Spleen (tissue), 11 donors: ENCODE data around the gene FBXL16. TPM values are rescaled to one million over a fixed set of nuclear protein-coding genes. Genes with fewer than 3 reads are reported as not detected.

Experiments
- DNase-seq: peaks from one replicate; pipeline ENCODE4 v3.0.0-alpha.2; 2020
- H3K27ac ChIP-seq, 8 donors: fragments of 200-600 bp; sonication (generic) in 7 of 8; 1 replicate in 4 of 8; 2 replicates in 4 of 8; pipeline versions ENCODE4 v1.5.0 to v1.8.0; 2016 to 2021; ENCODE audit warnings: inconsistent platforms in 4 of 8, mild to moderate bottlenecking in 4 of 8, moderate library complexity in 1 of 8
- H3K27me3 ChIP-seq, 7 donors: fragments of 200-600 bp; sonication (generic) in 6 of 7; replicated peaks in 1 of 7; 1 replicate in 4 of 7; 2 replicates in 3 of 7; pipeline versions ENCODE4 v1.5.0 to v1.8.0; 2016 to 2021; ENCODE audit warnings: inconsistent platforms in 3 of 7, mild to moderate bottlenecking in 1 of 7
- H3K36me3 ChIP-seq, 6 donors: fragments of 200-600 bp; sonication (generic) in 5 of 6; 1 replicate in 4 of 6; 2 replicates in 2 of 6; pipeline versions ENCODE4 v1.5.0 to v1.8.0; 2016 to 2021; ENCODE audit warnings: inconsistent platforms in 2 of 6
- H3K4me1 ChIP-seq, 6 donors: fragments of 200-600 bp; sonication (generic) in 5 of 6; 1 replicate in 3 of 6; 2 replicates in 3 of 6; pipeline versions ENCODE4 v1.5.0 to v1.8.0; 2016 to 2021; ENCODE audit warnings: inconsistent platforms in 3 of 6
- H3K4me3 ChIP-seq, 8 donors: fragments of 200-600 bp; sonication (generic) in 7 of 8; 1 replicate in 4 of 8; 2 replicates in 4 of 8; pipeline versions ENCODE4 v1.5.0 to v1.8.0; 2016 to 2021; ENCODE audit warnings: inconsistent platforms in 4 of 8, mild to moderate bottlenecking in 4 of 8, moderate library complexity in 2 of 8
- H3K9me3 ChIP-seq, 8 donors: fragments of 200-600 bp; sonication (generic) in 7 of 8; 1 replicate in 4 of 8; 2 replicates in 4 of 8; pipeline versions ENCODE4 v1.5.0 to v1.8.0; 2016 to 2021; ENCODE audit warnings: inconsistent platforms in 4 of 8
- POLR2A ChIP-seq, 3 donors: fragments of 450-650 bp; IDR thresholded peaks; one replicate each; pipeline ENCODE4 v1.5.1; 2017; ENCODE audit warnings: antibody characterized with exemption in 3 of 3, mild to moderate bottlenecking in 1 of 3
- POLR2AphosphoS5 ChIP-seq, 3 donors: sonication (generic); formaldehyde crosslinking; IDR thresholded peaks; one replicate each; pipeline ENCODE4 v1.5.1; 2017; ENCODE audit warnings: antibody characterized with exemption in 3 of 3
- WGBS, 5 donors: extraction: QIAGEN DNeasy Blood & Tissue Kit in 3 of 5; methylation state at CpG; one replicate each; pipeline versions ENCODE4 v1.1.5 to v1.1.7; 2013 to 2018; 5-methylcytosine and 5-hydroxymethylcytosine counted together
- intact Hi-C: fragments of 100-400 bp; cut with DNase I; formaldehyde crosslinking; loops from one replicate; pipeline ENCODE4 v1.15.0; 2023; ENCODE audit warnings: low total_unique reads
- polyA plus RNA-seq, 3 donors: library from polyadenylated mRNA; stranded (reverse); fragments of 200-250 nt; gene quantifications; one replicate each; pipeline ENCODE4 v1.2.1, GENCODE V29; 2013
- total RNA-seq, 7 donors: library from RNA; depleted of rRNA in 3 of 7; stranded (reverse); fragments of >200 nt in 3 of 7; fragmentation: NEBNext Ultra II Directional in 4 of 7; extraction: Animal tissue kit (Norgen Biotek cat#: 25700) in 4 of 7; gene quantifications; one replicate each; pipeline versions ENCODE4 v1.1.0 to v1.2.1, GENCODE V29; 2016 to 2021
- TF ChIP-seq, protein P1 (sequence below), 11 experiments: fragments of 200-600 bp in 7 of 11; fragments of 450-650 bp in 4 of 11; sonication (generic) in 4 of 11; IDR thresholded peaks in 8 of 11; conservative IDR thresholded peaks in 3 of 11; 1 replicate in 7 of 11; 2 replicates in 4 of 11; pipeline versions ENCODE4 v1.4.0 to v1.8.0; 2016 to 2021; ENCODE audit warnings: antibody characterized with exemption in 11 of 11, inconsistent platforms in 4 of 11, mild to moderate bottlenecking in 1 of 11
- donor health status: healthy with polysubstance abuse.
- donor health status: DM: no; HTN: no; CAD: no; lungs with moderate emphysema.
- donor health status: DM: no; HTN: no; CAD: no.
- donor health status: Bipolar disorder and iron deficiency.
- donor health status: healthy.
- donor health status: DM: no; HTN: no; CAD: no.
- donor health status: DM: yes; HTN: yes; CAD: no.

The FBXL16 gene
- total and polyA plus RNA-seq, 10 donors: 0.48 to 2.6 (median 1.5) TPM

DNA sequence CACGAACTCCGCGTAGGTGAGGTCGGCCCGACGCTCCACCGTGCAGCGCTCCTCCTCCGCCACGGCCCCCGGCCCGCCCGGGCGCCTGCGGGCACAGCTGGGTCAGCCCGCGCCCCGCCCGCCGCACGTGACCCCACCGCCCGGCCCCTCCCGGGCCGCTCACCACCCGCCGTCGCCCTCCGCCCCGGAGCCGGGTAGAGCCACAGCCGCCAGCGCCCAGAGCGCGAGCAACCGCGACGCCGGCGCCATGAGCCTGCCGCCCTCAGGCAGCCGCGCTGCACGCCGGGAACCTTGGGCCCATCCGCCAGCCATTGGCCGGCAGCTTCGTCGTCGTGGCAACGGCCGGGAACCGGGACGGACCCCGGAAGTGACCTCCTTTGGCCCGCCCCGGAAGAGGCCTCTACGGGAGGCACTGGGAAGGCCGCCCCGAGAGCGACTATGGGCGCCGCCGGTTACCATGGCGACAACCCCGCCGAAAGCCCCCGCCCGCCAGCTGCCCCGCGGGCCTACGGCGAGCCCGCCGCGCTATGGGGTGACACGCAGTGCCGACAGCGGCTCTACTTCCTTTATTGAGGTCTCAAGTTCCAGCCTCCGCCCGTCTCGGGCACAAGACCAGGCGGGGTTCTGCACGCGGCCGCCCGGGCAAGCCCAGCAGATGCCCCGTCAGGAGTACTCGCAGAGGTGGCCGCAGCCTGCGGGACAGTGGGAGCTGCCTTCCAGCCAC lies 21.4 kb downstream of the FBXL16 start, which contains the start of gene JMJD8:
JMJD8 (minus strand) TSS at position 264 of the 724 bp plus-strand sequence; CDS start at position 249, 15 bp downstream.
- WGBS, 5 donors: 2 to 4% (median 3%) methylated on average over 28 to 91 of the region's 91 CpGs
- peaks cover 34 to 87% (median 75%) of the 10 kb centered on the region in 6 donors for H3K4me1 ChIP-seq
- intact Hi-C loops: no loop called here

DNA sequence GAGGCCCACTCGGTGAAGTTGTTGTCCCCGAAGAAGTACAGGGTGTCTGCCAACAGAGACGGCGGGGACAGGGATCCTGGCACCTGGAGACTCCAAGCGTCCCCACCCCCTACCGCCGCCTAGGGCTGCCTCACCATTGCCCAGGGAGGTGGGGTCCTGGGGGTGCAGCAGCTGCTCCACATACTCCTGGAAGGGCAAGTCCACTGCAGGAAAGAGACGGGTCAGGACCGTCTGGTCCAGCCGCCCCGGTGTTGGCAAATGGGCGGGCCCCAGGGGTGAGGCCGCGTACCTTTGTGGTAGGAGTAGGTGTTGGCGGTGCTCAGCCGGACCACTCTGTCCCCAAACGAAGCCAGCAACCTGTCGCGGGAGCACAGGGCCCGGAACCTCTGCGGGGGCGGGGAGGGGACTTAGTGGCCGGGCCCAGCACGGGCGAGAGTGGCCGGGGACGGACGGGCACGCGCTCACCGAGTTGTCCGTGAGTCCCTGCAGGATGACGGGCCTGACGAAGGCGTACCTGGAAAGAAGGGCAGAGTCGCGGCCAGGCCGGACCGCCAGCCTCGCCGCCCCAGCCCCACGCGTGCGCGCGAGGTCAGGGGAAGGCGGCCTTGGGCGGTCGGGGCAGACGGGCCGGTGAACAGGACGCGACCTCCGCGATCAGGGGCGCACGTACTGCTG lies 22.1 kb downstream of the FBXL16 start:
- 24 to 41% (median 26%) methylated on average over 18 to 57 of the region's 57 CpGs for WGBS, 5 donors
- H3K27me3 ChIP-seq: no peaks in the 10 kb centered on the region
- TF ChIP-seq POLR2A (IDR thresholded peaks at IDR 0.05) (no peak), POLR2AphosphoS5 (IDR thresholded peaks at IDR 0.05) (peak in 1 of 3 donors; percentile 31)
- TF ChIP-seq, protein P1, sequence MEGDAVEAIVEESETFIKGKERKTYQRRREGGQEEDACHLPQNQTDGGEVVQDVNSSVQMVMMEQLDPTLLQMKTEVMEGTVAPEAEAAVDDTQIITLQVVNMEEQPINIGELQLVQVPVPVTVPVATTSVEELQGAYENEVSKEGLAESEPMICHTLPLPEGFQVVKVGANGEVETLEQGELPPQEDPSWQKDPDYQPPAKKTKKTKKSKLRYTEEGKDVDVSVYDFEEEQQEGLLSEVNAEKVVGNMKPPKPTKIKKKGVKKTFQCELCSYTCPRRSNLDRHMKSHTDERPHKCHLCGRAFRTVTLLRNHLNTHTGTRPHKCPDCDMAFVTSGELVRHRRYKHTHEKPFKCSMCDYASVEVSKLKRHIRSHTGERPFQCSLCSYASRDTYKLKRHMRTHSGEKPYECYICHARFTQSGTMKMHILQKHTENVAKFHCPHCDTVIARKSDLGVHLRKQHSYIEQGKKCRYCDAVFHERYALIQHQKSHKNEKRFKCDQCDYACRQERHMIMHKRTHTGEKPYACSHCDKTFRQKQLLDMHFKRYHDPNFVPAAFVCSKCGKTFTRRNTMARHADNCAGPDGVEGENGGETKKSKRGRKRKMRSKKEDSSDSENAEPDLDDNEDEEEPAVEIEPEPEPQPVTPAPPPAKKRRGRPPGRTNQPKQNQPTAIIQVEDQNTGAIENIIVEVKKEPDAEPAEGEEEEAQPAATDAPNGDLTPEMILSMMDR (IDR thresholded peaks at IDR 0.05 in 8 of 11, conservative IDR thresholded peaks at IDR 0.05 in 3 of 11): no peak
- intact Hi-C loops: no loop called here
- peaks cover 0 to 56% (median 32%) of the 10 kb centered on the region in 6 donors for H3K36me3 ChIP-seq
- H3K9me3 ChIP-seq: no peaks in the 10 kb centered on the region
- peak overlapping the region; percentile 71 to 93 (median 86) for H3K27ac ChIP-seq
- H3K4me3 ChIP-seq: peak overlapping the region; percentile 56 to 93 (median 74)
- H3K4me1 ChIP-seq: peaks cover 30 to 87% (median 73%) of the 10 kb centered on the region in 6 donors
- no peak for DNase-seq

More for the DNA sequence above, 21.4 kb downstream of the FBXL16 start, which contains the start of gene JMJD8:
- H3K27me3 ChIP-seq: no peaks in the 10 kb centered on the region
- H3K9me3 ChIP-seq: no peaks in the 10 kb centered on the region
- H3K27ac ChIP-seq: peak within 1 kb of the TSS; percentile 71 to 93 (median 86)
- DNase-seq: peak; percentile 100
- H3K36me3 ChIP-seq: peaks cover 0 to 56% (median 32%) of the 10 kb centered on the region in 6 donors
- peak within 1 kb of the TSS; percentile 56 to 93 (median 74) for H3K4me3 ChIP-seq
- TF ChIP-seq, protein P1 (IDR thresholded peaks at IDR 0.05 in 8 of 11, conservative IDR thresholded peaks at IDR 0.05 in 3 of 11): peak in 1 of 11 experiments; percentile 28
- peak; percentile 91 to 95 (median 91) for TF ChIP-seq POLR2AphosphoS5 (IDR thresholded peaks at IDR 0.05)
- peak in 2 of 3 donors; percentile 5 to 67 for TF ChIP-seq POLR2A (IDR thresholded peaks at IDR 0.05)

DNA sequence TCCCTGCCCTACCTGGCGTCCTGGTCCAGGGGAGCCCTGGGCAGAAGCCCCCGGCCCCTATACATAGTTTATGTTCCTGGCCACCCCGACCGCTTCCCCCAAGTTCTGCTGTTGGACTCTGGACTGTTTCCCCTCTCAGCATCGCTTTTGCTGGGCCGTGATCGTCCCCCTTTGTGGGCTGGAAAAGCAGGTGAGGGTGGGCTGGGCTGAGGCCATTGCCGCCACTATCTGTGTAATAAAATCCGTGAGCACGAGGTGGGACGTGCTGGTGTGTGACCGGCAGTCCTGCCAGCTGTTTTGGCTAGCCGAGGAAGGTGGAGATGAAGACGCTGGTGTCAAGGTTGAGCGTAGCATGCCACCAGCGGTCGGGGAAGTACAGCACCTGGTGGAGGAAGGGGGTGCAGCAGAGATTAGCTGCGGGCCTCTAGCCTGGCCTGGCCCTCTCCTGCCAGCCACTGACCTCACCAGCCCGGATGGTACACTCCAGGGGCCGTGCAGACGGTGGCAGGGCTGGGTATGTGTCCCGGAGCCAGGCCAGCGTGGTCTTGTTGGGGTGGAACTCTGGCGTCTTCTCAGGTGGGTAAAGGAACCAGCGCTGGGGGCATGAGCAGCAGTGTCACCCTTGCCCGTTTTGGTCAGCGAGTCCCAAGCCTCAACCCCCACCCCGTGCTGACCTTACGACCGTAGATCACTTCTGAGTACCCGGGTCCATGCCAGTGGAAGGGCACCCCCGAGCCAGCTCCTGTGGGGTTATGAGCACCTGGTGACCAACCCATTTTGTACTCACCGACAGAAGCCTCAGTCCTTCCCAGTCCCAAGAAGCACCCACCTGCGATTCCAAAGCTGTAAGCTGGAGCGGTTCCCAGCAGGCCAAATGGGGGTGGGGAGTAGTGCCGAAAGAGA lies 22.9 kb downstream of the FBXL16 start:
- Histone ChIP-seq H3K4me3 (peak overlapping the region in 4 of 8 donors; percentile 73 to 93 (median 83)), H3K9me3 (no peaks in the 10 kb centered on the region), H3K27me3 (peaks cover 0 to 4% (median 0%) of the 10 kb centered on the region in 7 donors), H3K27ac (peak overlapping the region in 1 of 8 donors; percentile 90), H3K36me3 (peaks cover 0 to 51% (median 32%) of the 10 kb centered on the region in 6 donors), H3K4me1 (peaks cover 30 to 81% (median 68%) of the 10 kb centered on the region in 6 donors)
- no peak for DNase-seq
- TF ChIP-seq POLR2AphosphoS5 (IDR thresholded peaks at IDR 0.05) (peak in 1 of 3 donors; percentile 17), POLR2A (IDR thresholded peaks at IDR 0.05) (no peak)
- TF ChIP-seq, protein P1 (IDR thresholded peaks at IDR 0.05 in 8 of 11, conservative IDR thresholded peaks at IDR 0.05 in 3 of 11): no peak
- WGBS, 5 donors: 83 to 93% (median 89%) methylated on average over 35 to 36 of the region's 36 CpGs
- intact Hi-C loops: no loop called here
